Thymus (tissue), 14 donors: ENCODE data around the gene SPACA4. TPM values are rescaled to one million over a fixed set of nuclear protein-coding genes. Genes with fewer than 3 reads are reported as not detected.

Source experiments
- DNase-seq, 9 donors: peaks; one replicate each; pipeline ENCODE4 v3.0.0-alpha.2; 2013; ENCODE audit warnings: low spot score in 9 of 9, low read depth in 6 of 9, missing footprints in 1 of 9
- H3K27ac ChIP-seq, 2 donors: one replicate each; pipeline ENCODE4 v1.5.1; 2013; ENCODE audit warnings: control low read depth in 1 of 2, low read depth in 1 of 2, low read length in 1 of 2, mild to moderate bottlenecking in 1 of 2, moderate library complexity in 1 of 2
- H3K27me3 ChIP-seq, 2 donors: one replicate each; pipeline ENCODE4 v1.5.1; 2013; ENCODE audit warnings: low read length in 1 of 2; ENCODE audit not compliant: control insufficient read depth in 2 of 2, insufficient read depth in 1 of 2
- H3K36me3 ChIP-seq, 2 donors: one replicate each; pipeline ENCODE4 v1.5.1; 2013; ENCODE audit warnings: low read length in 1 of 2, mild to moderate bottlenecking in 1 of 2, moderate library complexity in 1 of 2; ENCODE audit not compliant: control insufficient read depth in 2 of 2, insufficient read depth in 2 of 2
- H3K4me1 ChIP-seq, 2 donors: one replicate each; pipeline ENCODE4 v1.5.1; 2013; ENCODE audit warnings: low read length in 2 of 2; ENCODE audit not compliant: control insufficient read depth in 2 of 2, insufficient read depth in 2 of 2
- H3K4me3 ChIP-seq, 2 donors: one replicate each; pipeline ENCODE4 v1.5.1; 2013; ENCODE audit warnings: low read length in 2 of 2, control low read depth in 1 of 2, mild to moderate bottlenecking in 1 of 2
- H3K9me3 ChIP-seq, 2 donors: one replicate each; pipeline ENCODE4 v1.5.1; 2013; ENCODE audit warnings: low read length in 1 of 2, mild to moderate bottlenecking in 1 of 2; ENCODE audit not compliant: control insufficient read depth in 2 of 2, insufficient read depth in 1 of 2
- WGBS: extraction: QIAGEN DNeasy Blood & Tissue Kit; methylation state at CpG from one replicate; pipeline ENCODE4 v1.1.7; 2013; 5-methylcytosine and 5-hydroxymethylcytosine counted together
- long read RNA-seq, 10 donors: transcript quantifications; one replicate each; lab custom pipeline, GENCODE V29; 2026
- polyA plus RNA-seq: library from polyadenylated mRNA; stranded (reverse); fragments of 200-250 nt; gene quantifications from one replicate; pipeline ENCODE4 v1.2.3, GENCODE V29; 2013
- total RNA-seq: library from RNA; stranded (reverse); fragments of 120-200 nt; gene quantifications from one replicate; pipeline ENCODE4 v1.2.4, GENCODE V29; 2013
- donor health status: healthy.

SPACA4 gene, protein sequence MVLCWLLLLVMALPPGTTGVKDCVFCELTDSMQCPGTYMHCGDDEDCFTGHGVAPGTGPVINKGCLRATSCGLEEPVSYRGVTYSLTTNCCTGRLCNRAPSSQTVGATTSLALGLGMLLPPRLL
- total RNA-seq (not detected), polyA plus RNA-seq (not detected)
- long read RNA-seq, donor 1, result 0 reads
- long read RNA-seq, donor 2, result 0 reads
- long read RNA-seq, donor 3, result 0 reads
- long read RNA-seq, donor 4, result 0 reads
- long read RNA-seq, donor 5, result 0 reads
- long read RNA-seq, donor 6, result 0 reads
- long read RNA-seq, donor 7, result 0 reads
- long read RNA-seq, donor 8, result 0 reads
- long read RNA-seq, donor 9, result 0 reads
- long read RNA-seq, donor 10, result 0 reads

DNA sequence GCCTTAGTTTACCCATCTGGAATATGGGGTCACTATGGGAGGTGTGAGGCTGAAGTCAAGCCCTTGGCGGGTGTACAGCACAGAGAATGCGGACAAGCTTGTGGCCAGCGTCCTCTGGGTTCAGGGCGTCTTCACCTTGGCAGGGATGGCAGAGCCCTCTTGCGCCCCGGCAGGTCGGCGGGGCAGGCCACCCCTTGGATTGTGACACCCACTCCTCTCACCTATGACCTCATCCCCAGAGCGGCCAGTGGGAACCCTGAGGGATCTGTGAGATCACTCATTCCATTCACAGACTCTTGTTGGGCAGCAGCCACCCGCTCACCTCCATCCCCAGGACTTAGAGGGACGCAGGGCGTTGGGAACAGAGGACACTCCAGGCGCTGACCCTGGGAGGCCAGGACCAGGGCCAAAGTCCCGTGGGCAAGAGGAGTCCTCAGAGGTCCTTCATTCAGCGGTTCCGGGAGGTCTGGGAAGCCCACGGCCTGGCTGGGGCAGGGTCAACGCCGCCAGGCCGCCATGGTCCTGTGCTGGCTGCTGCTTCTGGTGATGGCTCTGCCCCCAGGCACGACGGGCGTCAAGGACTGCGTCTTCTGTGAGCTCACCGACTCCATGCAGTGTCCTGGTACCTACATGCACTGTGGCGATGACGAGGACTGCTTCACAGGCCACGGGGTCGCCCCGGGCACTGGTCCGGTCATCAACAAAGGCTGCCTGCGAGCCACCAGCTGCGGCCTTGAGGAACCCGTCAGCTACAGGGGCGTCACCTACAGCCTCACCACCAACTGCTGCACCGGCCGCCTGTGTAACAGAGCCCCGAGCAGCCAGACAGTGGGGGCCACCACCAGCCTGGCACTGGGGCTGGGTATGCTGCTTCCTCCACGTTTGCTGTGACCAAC, at the start of gene SPACA4:
TSS of gene SPACA4 (plus strand) at position 280 of the 896 bp plus-strand sequence. CDS start at position 517, 237 bp downstream.
- Histone ChIP-seq H3K4me1 (peaks cover 0 to 5% of the 10 kb centered on the region in 2 donors), H3K9me3 (no peaks in the 10 kb centered on the region), H3K27me3 (no peaks in the 10 kb centered on the region), H3K27ac (no peak within 1 kb of the TSS), H3K4me3 (no peak within 1 kb of the TSS), H3K36me3 (no peaks in the 10 kb centered on the region)
- WGBS, result 96% methylated on average over 39 of the region's 39 CpGs
- DNase-seq, result no peak

DNA sequence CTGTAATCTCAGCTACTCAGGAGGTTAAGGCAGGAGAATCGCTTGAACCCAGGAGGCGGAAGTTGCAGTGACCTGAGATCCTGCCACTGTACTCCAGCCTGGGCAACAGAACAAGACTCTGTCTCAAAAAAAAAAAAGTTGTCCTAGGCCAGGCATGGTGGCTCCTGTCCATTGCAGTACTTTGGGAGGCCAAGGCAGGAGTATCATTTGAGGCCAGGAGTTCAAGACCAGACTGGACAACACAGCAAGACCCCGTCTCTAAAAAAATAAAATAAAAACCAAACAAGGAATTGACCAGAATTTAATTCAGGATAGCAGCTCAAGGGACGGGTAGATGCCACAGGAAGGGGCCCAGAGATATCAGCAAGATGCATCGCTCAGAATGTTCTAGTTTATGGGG, 49.7 kb upstream of the SPACA4 start:
- no peak overlapping the region for H3K27ac ChIP-seq
- no peak for DNase-seq
- no peak overlapping the region for H3K4me3 ChIP-seq
- WGBS, result 98% methylated on average over 5 of the region's 5 CpGs
- H3K27me3 ChIP-seq, result peaks cover 4 to 35% of the 10 kb centered on the region in 2 donors
- H3K36me3 ChIP-seq, result no peaks in the 10 kb centered on the region
- H3K9me3 ChIP-seq, result no peaks in the 10 kb centered on the region
- H3K4me1 ChIP-seq, result no peaks in the 10 kb centered on the region

DNA sequence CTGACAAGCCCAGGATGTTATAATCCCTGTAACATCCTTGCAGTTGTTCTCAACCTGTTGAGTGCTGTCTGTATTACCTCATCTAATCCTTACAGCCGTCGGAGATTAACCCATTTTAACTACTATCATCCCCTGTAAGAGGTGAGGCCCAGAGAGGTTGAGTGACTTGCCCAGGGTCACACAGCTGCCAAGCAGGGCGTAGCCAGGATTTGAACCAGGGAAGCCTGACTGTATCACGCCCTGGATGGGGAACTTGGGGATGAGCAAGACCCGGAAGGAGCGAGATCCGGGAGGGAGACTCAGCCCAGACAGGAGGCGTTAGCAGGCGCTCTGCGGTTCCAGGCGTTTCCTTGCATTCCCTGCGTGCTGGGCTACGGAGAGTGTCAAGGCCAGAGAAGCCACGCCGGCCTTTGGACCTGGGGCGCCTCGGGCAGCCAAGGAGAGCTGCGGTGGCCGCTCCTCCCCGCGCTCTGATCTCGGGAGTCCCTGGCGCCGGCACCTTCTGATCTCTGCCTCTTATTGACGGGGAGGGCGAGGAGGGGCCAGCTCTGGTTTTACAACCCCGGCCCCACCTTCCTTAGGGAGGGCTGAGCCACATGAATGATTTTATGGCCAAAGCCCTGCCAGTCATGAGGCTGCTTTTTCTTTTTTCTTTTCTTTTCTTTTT, 48.4 kb upstream of the SPACA4 start:
- Histone ChIP-seq H3K4me3 (no peak overlapping the region), H3K9me3 (no peaks in the 10 kb centered on the region), H3K4me1 (no peaks in the 10 kb centered on the region), H3K36me3 (no peaks in the 10 kb centered on the region), H3K27me3 (peaks cover 4 to 35% of the 10 kb centered on the region in 2 donors), H3K27ac (no peak overlapping the region)
- 17% methylated on average over 27 of the region's 27 CpGs for WGBS
- DNase-seq, result no peak

DNA sequence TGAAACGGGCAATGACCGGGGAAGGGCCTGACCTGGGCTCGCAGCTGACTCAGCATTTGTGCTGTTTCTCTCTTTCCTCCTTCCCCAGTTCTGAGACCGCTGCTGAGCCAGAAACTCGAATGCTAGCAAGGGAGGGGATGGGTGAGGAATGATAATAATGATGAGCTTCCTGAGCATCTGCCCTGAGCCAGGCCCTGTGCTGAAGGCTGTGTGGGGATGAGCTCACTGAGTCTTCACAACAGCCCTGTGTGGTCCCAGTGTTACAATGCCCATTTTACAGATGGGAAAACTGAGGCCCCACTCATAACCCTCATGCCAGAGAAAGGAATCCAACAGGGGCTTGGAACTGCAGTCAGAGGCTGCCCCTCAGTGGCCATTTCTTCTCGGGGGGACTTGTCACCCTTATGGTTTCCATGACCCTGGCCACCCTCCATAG, 46.4 kb upstream of the SPACA4 start:
- no peaks in the 10 kb centered on the region for H3K4me1 ChIP-seq
- no peaks in the 10 kb centered on the region for H3K36me3 ChIP-seq
- WGBS, result 90% methylated on average over 6 of the region's 6 CpGs
- no peak overlapping the region for H3K4me3 ChIP-seq
- H3K9me3 ChIP-seq, result no peaks in the 10 kb centered on the region
- H3K27ac ChIP-seq, result no peak overlapping the region
- DNase-seq, result no peak
- peaks cover 4 to 30% of the 10 kb centered on the region in 2 donors for H3K27me3 ChIP-seq

DNA sequence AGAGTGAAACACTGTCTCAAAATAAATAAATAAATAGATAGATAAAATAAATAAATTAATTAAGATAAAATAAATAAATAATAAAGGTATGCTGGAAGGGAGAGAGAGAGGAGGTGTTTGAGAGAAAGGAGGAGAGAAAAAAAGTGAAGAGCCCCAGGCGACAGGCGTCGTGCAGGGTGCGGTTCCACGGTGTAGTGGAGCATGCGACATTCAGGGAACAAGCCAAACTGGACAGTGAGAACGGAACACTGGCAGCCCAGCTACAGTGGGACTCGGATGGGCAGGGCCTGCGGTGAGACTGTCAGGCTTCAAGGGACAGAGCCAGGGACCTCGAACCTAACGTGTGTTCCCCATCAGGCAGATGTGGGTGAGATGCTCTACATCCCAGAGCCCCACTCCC, 45.1 kb upstream of the SPACA4 start:
- Histone ChIP-seq H3K27ac (no peak overlapping the region), H3K4me1 (no peaks in the 10 kb centered on the region)
- WGBS, result 93% methylated on average over 11 of the region's 11 CpGs

DNA sequence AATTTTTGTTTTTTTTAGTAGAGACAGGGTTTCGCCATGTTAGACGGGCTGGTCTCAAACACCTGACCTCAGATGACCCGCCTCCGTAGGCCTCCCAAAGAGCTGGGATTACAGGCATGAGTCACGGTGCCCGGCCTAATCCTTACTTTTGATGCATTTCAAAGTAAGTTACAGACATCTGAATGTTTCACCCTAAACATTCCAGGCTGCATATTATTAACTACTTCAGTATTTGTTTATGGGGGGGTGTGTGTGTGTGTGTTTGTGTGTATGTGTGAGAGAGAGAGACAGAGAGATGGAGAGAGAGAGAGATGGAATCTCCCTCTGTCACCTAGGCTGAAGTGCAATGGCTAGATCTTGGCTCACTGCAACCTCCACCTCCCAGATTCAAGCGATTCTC, 41.5 kb upstream of the SPACA4 start:
- no peak for DNase-seq
- H3K27me3 ChIP-seq, result peaks cover 3 to 22% of the 10 kb centered on the region in 2 donors
- H3K4me3 ChIP-seq, result no peak overlapping the region
- H3K4me1 ChIP-seq, result no peaks in the 10 kb centered on the region
- no peaks in the 10 kb centered on the region for H3K9me3 ChIP-seq
- no peak overlapping the region for H3K27ac ChIP-seq
- H3K36me3 ChIP-seq, result no peaks in the 10 kb centered on the region
- 95% methylated on average over 7 of the region's 7 CpGs for WGBS

More for the DNA sequence above, 45.1 kb upstream of the SPACA4 start:
- H3K27me3 ChIP-seq, result peaks cover 4 to 30% of the 10 kb centered on the region in 2 donors
- no peaks in the 10 kb centered on the region for H3K9me3 ChIP-seq
- H3K4me3 ChIP-seq, result no peak overlapping the region
- no peak for DNase-seq
- no peaks in the 10 kb centered on the region for H3K36me3 ChIP-seq

- no peak overlapping the region for H3K27ac ChIP-seq
Observed at GRCh38 chr19:48568345-48568886, 38.1 kb upstream of the SPACA4 start.

DNA sequence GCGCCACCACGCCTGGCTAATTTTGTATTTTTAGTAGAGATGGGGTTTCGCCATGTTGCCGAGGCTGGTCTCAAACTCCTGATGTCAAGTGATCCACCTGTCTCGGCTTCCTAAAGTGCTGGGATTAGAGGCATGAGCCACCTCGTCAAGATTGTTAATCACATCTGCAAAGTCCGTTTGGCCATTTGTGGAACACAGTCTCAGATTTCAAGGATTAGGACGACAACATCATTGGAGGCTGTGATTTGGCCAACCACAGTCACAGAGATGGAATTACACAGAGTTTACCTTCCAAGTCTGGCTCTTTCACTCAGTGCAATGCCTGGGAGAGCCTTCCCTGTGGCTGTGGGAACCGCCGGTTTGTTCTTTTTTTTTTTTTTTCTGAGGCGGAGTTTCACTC, 36.7 kb upstream of the SPACA4 start:
- no peaks in the 10 kb centered on the region for H3K36me3 ChIP-seq
- no peak overlapping the region for H3K4me3 ChIP-seq
- H3K27me3 ChIP-seq, result peaks cover 3 to 22% of the 10 kb centered on the region in 2 donors
- no peak overlapping the region for H3K27ac ChIP-seq
- H3K4me1 ChIP-seq, result no peaks in the 10 kb centered on the region
- 73% methylated on average over 11 of the region's 11 CpGs for WGBS
- H3K9me3 ChIP-seq, result no peaks in the 10 kb centered on the region
- no peak for DNase-seq

More at GRCh38 chr19:48568345-48568886, 38.1 kb upstream of the SPACA4 start:
- H3K4me1 ChIP-seq, result no peaks in the 10 kb centered on the region
- no peaks in the 10 kb centered on the region for H3K9me3 ChIP-seq
- no peak overlapping the region for H3K4me3 ChIP-seq
- no peaks in the 10 kb centered on the region for H3K36me3 ChIP-seq
- no peak for DNase-seq
- WGBS, result 12% methylated on average over 19 of the region's 19 CpGs
- H3K27me3 ChIP-seq, result peaks cover 3 to 22% of the 10 kb centered on the region in 2 donors
